ENCODE data around the gene MX2. TPM values are rescaled to one million over a fixed set of nuclear protein-coding genes. Genes with fewer than 3 reads are reported as not detected.

MX2 gene
- total RNA-seq, 1 donor from 2014 or later: 5.4 TPM

DNA sequence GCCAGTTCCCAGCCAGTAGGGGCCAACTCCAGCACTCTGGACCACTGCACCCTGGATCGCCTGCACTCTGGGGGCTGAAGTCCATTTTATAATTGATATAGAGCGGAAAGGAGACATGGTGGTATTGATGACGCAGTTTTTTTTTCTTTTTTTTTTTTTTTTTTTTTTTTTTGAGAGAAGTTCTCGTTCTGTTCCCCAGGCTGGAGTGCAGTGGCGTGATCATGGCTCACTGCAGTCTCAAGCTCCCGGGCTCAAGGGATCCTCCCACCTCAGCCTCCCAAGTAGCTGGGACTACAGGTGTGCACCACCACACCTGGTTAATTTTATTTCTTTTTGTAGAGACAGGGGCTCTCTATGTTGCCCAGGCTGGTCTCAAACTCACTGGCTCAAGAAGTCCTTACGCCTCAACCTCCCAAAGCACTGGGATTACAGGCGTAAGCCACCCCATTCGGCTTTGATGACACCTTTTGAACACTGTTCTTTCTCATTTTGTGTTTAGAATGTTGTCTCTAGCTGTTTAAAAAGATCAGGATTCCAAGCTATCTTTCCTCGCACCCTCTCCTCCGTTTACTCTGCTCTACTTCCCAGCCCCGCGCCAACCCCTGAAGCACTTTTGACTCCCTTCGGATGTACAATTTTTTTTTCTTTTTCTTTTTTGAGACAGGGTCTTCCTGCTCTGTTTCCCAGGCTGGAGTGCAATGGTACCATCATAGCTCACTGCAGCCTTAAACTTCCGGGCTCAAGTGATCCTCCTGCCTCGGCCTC lies 960 bp downstream of the MX2 start:
- Mint-ChIP-seq H3K4me3 (ENCODE audit: unreplicated experiment) (no peak overlapping the region), H3K27me3 (ENCODE audit: unreplicated experiment) (peaks cover 8% of the 10 kb centered on the region)

GRCh38 chr21:41363370-41364270 lies 1.8 kb downstream of the MX2 start:
- Mint-ChIP-seq H3K36me3 (ENCODE audit: low read depth, unreplicated experiment) (no peaks in the 10 kb centered on the region), H3K27me3 (ENCODE audit: unreplicated experiment) (peaks cover 13% of the 10 kb centered on the region), H3K9me3 (ENCODE audit: unreplicated experiment) (no peaks in the 10 kb centered on the region), H3K4me1 (ENCODE audit: unreplicated experiment) (no peaks in the 10 kb centered on the region), H3K4me3 (ENCODE audit: unreplicated experiment) (no peak overlapping the region), H3K27ac (ENCODE audit: unreplicated experiment) (no peak overlapping the region)
- TF ChIP-seq, protein P1, sequence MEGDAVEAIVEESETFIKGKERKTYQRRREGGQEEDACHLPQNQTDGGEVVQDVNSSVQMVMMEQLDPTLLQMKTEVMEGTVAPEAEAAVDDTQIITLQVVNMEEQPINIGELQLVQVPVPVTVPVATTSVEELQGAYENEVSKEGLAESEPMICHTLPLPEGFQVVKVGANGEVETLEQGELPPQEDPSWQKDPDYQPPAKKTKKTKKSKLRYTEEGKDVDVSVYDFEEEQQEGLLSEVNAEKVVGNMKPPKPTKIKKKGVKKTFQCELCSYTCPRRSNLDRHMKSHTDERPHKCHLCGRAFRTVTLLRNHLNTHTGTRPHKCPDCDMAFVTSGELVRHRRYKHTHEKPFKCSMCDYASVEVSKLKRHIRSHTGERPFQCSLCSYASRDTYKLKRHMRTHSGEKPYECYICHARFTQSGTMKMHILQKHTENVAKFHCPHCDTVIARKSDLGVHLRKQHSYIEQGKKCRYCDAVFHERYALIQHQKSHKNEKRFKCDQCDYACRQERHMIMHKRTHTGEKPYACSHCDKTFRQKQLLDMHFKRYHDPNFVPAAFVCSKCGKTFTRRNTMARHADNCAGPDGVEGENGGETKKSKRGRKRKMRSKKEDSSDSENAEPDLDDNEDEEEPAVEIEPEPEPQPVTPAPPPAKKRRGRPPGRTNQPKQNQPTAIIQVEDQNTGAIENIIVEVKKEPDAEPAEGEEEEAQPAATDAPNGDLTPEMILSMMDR (IDR thresholded peaks at IDR 0.05; ENCODE audit: unreplicated experiment): no peak
- no peak for DNase-seq (ENCODE audit: low spot score)

More for the DNA sequence above, 960 bp downstream of the MX2 start:
- Mint-ChIP-seq H3K27ac (ENCODE audit: unreplicated experiment) (no peak overlapping the region), H3K9me3 (ENCODE audit: unreplicated experiment) (no peaks in the 10 kb centered on the region), H3K36me3 (ENCODE audit: low read depth, unreplicated experiment) (no peaks in the 10 kb centered on the region), H3K4me1 (ENCODE audit: unreplicated experiment) (no peaks in the 10 kb centered on the region)
- DNase-seq (ENCODE audit: low spot score): no peak
- TF ChIP-seq, protein P1 (IDR thresholded peaks at IDR 0.05; ENCODE audit: unreplicated experiment): no peak

DNA sequence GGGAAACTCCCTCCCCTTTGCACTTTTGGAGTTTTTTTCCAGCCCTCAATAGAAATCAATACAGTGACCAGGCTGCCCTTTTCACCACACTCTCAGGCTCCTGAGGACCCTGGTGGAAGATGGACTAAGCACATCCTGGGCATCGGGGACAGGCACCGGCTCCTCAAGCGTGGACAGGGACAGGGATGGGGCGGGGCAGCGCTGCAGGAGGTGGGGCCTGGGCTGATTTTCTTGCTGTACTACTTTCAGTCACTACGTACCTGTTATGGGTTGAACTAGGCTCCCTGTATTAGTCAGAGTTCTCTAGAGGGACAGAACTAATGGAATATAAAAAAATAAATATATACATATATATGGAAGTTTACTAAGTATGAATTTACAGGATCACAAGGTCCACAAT lies 2.5 kb downstream of the MX2 start:
- TF ChIP-seq, protein P1 (IDR thresholded peaks at IDR 0.05; ENCODE audit: unreplicated experiment): no peak
- Mint-ChIP-seq H3K4me1 (ENCODE audit: unreplicated experiment) (no peaks in the 10 kb centered on the region), H3K4me3 (ENCODE audit: unreplicated experiment) (no peak overlapping the region), H3K27ac (ENCODE audit: unreplicated experiment) (no peak overlapping the region), H3K27me3 (ENCODE audit: unreplicated experiment) (peaks cover 13% of the 10 kb centered on the region), H3K36me3 (ENCODE audit: low read depth, unreplicated experiment) (no peaks in the 10 kb centered on the region), H3K9me3 (ENCODE audit: unreplicated experiment) (no peaks in the 10 kb centered on the region)
- no peak for DNase-seq (ENCODE audit: low spot score)

DNA sequence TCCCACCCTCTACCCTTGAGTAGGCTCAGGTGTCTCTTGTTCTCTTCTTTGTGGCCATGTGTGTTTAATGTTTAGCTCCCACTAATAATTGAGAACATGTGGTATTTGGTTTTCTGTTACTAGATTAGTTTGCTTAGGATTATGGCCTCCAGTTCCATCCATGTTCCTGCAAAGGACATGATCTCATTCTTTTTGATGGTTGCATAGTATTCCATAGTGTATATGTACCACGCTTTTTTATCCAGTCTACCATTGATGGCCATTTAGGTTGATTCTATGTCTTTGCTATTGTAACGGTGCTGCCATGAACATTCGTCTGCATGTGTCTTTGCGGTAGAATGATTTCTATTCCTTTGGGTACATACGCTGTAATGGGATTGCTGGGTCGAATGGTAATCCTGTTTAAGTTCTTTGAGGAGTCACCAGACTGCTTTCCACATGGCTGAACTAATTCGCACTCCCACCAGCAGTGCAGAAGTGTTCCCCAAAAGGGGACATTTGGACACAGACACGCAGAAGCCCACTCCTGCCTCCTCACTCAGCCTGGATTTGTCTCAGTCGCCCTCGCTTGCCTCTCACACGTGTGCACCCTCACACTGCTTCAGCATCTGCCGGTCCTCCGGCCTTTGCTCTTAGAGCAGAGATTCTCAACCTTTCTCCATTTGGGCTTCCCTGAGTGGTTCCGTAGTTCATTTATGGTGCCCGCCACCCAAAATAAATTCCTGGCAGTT lies 3.7 kb downstream of the MX2 start:
- H3K27ac Mint-ChIP-seq (ENCODE audit: unreplicated experiment): no peak overlapping the region
- TF ChIP-seq, protein P1 (IDR thresholded peaks at IDR 0.05; ENCODE audit: unreplicated experiment): no peak
- H3K4me1 Mint-ChIP-seq (ENCODE audit: unreplicated experiment): peaks cover 5% of the 10 kb centered on the region
- peaks cover 13% of the 10 kb centered on the region for H3K27me3 Mint-ChIP-seq (ENCODE audit: unreplicated experiment)
- no peak for DNase-seq (ENCODE audit: low spot score)
- no peaks in the 10 kb centered on the region for H3K36me3 Mint-ChIP-seq (ENCODE audit: low read depth, unreplicated experiment)
- no peak overlapping the region for H3K4me3 Mint-ChIP-seq (ENCODE audit: unreplicated experiment)
- H3K9me3 Mint-ChIP-seq (ENCODE audit: unreplicated experiment): no peaks in the 10 kb centered on the region

Measured in endothelial cell (in vitro differentiated cells).